ENCODE results near the gene PCDH8.

Gene PCDH8

GRCh38 chr13:52797176-52797575 is 51.3 kb downstream of the PCDH8 start:
- TF ChIP-seq CTCF (IDR thresholded peaks at IDR 0.05; ENCODE audit: low read depth, low read length) = no peak
- H3K4me3 ChIP-seq (replicated peaks in 1 of 2; ENCODE audit: low read depth in 2 of 2, low read length in 2 of 2) = no peak overlapping the region
- DNase-seq (ENCODE audit: low read depth in 2 of 2) = no peak

GRCh38 chr13:52794589-52794988 is 53.9 kb downstream of the PCDH8 start:
- H3K4me3 ChIP-seq (replicated peaks in 1 of 2; ENCODE audit: low read depth in 2 of 2, low read length in 2 of 2) = no peak overlapping the region
- no peak for DNase-seq (ENCODE audit: low read depth in 2 of 2)
- TF ChIP-seq CTCF (IDR thresholded peaks at IDR 0.05; ENCODE audit: low read depth, low read length) = no peak

GRCh38 chr13:52793515-52794061 is 54.9 kb downstream of the PCDH8 start:
- no peak for DNase-seq (ENCODE audit: low read depth in 2 of 2)
- TF ChIP-seq CTCF (IDR thresholded peaks at IDR 0.05; ENCODE audit: low read depth, low read length) = no peak
- no peak overlapping the region for H3K4me3 ChIP-seq (replicated peaks in 1 of 2; ENCODE audit: low read depth in 2 of 2, low read length in 2 of 2)

Measured in cardiac fibroblast (primary cell).